GM12878 (cell line): ENCODE measurements around the gene CDC16. TPM values are rescaled to one million over a fixed set of nuclear protein-coding genes. Genes with fewer than 3 reads are reported as not detected.
A peak's percentile ranks its signal among the peaks of the same experiment; 100 is the strongest.

ENCODE experiments used
- ATAC-seq: fragments of 200-7000 bp; cut with Tn5 transposase; 3 replicates; pipeline ENCODE4 v1.9.1; 2020; ENCODE audit warnings: mild to moderate bottlenecking, moderate library complexity
- BruUV-seq: library from RNA; stranded (reverse); fragments of 400-500 nt; replicated peaks from 2 replicates; lab custom pipeline; 2021; lab: Mats Ljungman, UMichigan
- CTCF ChIA-PET: fragments of 300-600 bp; sonication (Branson Sonifier 250); formaldehyde crosslinking; extraction: SDS; loops from one replicate; lab custom pipeline; 2021; ENCODE audit warnings: inconsistent platforms; lab: Yijun Ruan, JAX
- POLR2A ChIA-PET: fragments of 350-600 bp; formaldehyde crosslinking; extraction: SDS; loops from one replicate; lab custom pipeline; 2021; ENCODE audit warnings: inconsistent platforms; lab: Charles Lee
- RAD21 ChIA-PET: fragments of 300-600 bp; sonication (Branson Sonifier 250); formaldehyde crosslinking; loops from one replicate; lab custom pipeline; 2023; ENCODE audit warnings: antibody characterized with exemption; ENCODE audit not compliant: unreplicated experiment; lab: Charles Lee
- SMC1A ChIA-PET: fragments of 300-600 bp; sonication (Branson Sonifier 250); formaldehyde crosslinking; loops from one replicate; lab custom pipeline; 2023; ENCODE audit not compliant: unreplicated experiment, uncharacterized antibody; lab: Charles Lee
- DNase-seq: peaks from one replicate; pipeline ENCODE4 v3.0.0-alpha.2; 2011; ENCODE audit warnings: low read depth, low spot score
- FAIRE-seq: peaks from 3 replicates; lab custom pipeline; 2011; peaks lifted over from hg19 to GRCh38; lab: Jason Lieb, UNC
- H2AFZ ChIP-seq: 2 replicates; pipeline ENCODE4 v1.6.0; 2011; ENCODE audit warnings: low read depth, low read length, control low read depth; ENCODE audit not compliant: control insufficient read depth
- H3K27ac ChIP-seq: 2 replicates; pipeline ENCODE4 v1.5.1; 2011; ENCODE audit warnings: control low read depth; ENCODE audit not compliant: control insufficient read depth, insufficient read depth
- H3K27me3 ChIP-seq, 2 experiments: replicated peaks in 1 of 2; 2 replicates each; pipeline versions ENCODE4 v1.6.0 to v1.6.1; 2011; ENCODE audit warnings: low read length in 1 of 2; ENCODE audit not compliant: control insufficient read depth in 2 of 2, insufficient read depth in 2 of 2
- H3K36me3 ChIP-seq, 2 experiments: 2 replicates each; pipeline ENCODE4 v1.5.1; 2011; ENCODE audit warnings: low read length in 1 of 2; ENCODE audit not compliant: control insufficient read depth in 2 of 2, insufficient read depth in 2 of 2
- H3K4me1 ChIP-seq: 2 replicates; pipeline ENCODE4 v1.6.1; 2011; ENCODE audit warnings: mild to moderate bottlenecking, low read length, moderate library complexity, mixed read lengths; ENCODE audit not compliant: control insufficient read depth, insufficient read depth
- H3K4me2 ChIP-seq: 2 replicates; pipeline ENCODE4 v1.6.0; 2011; ENCODE audit warnings: control low read depth; ENCODE audit not compliant: control insufficient read depth, insufficient read depth
- H3K4me3 ChIP-seq: fragments of 200-600 bp; sonication (generic); 2 replicates; pipeline ENCODE4 v1.5.1; 2016
- H3K79me2 ChIP-seq: 2 replicates; pipeline ENCODE4 v1.6.0; 2011; ENCODE audit warnings: low read length; ENCODE audit not compliant: control insufficient read depth, insufficient read depth
- H3K9ac ChIP-seq: 2 replicates; pipeline ENCODE4 v1.8.0; 2011; ENCODE audit warnings: low read length, control low read depth, mixed read lengths; ENCODE audit not compliant: control insufficient read depth, insufficient read depth
- H3K9me3 ChIP-seq: replicated peaks from 3 replicates; pipeline ENCODE4 v1.5.1; 2011; ENCODE audit warnings: mild to moderate bottlenecking, low read length; ENCODE audit not compliant: control insufficient read depth, insufficient read depth
- H4K20me1 ChIP-seq: 2 replicates; pipeline ENCODE4 v1.6.0; 2011; ENCODE audit not compliant: control insufficient read depth, insufficient read depth
- CREB1 ChIP-seq: IDR thresholded peaks from 2 replicates; pipeline ENCODE4 v1.6.1; 2012; ENCODE audit warnings: low read depth, mild to moderate bottlenecking, inconsistent platforms
- DPF2 ChIP-seq: fragments of 450-650 bp; IDR thresholded peaks from 2 replicates; pipeline ENCODE4 v1.6.1; 2017; ENCODE audit warnings: mild to moderate bottlenecking
- FOXM1 ChIP-seq: IDR thresholded peaks from 2 replicates; pipeline ENCODE4 v1.6.1; 2012; ENCODE audit warnings: low read depth, mild to moderate bottlenecking, inconsistent platforms, low read length, moderate library complexity
- HDAC2 ChIP-seq: fragments of 200-600 bp; sonication (generic); IDR thresholded peaks from 2 replicates; pipeline ENCODE4 v1.6.1; 2017
- MXI1 ChIP-seq: fragments of 150-350 bp; IDR thresholded peaks from 2 replicates; pipeline ENCODE4 v1.6.1; 2011; ENCODE audit warnings: low read depth, mild to moderate bottlenecking, inconsistent platforms, low read length, improper control_type of control experiment
- NBN ChIP-seq: fragments of 450-650 bp; IDR thresholded peaks from 2 replicates; pipeline ENCODE4 v1.6.1; 2016
- NFXL1 ChIP-seq: fragments of 450-650 bp; IDR thresholded peaks from 2 replicates; pipeline ENCODE4 v1.6.1; 2017; ENCODE audit warnings: antibody characterized with exemption, mild to moderate bottlenecking, borderline replicate concordance
- NFYA ChIP-seq: IDR thresholded peaks from 2 replicates; pipeline ENCODE4 v1.6.1; 2011; ENCODE audit warnings: low read depth, mild to moderate bottlenecking, low read length, improper control_type of control experiment, borderline replicate concordance
- NR2F1 ChIP-seq: fragments of 450-650 bp; conservative IDR thresholded peaks from 2 replicates; pipeline ENCODE4 v1.6.1; 2017; ENCODE audit warnings: mild to moderate bottlenecking
- PAX8 ChIP-seq: fragments of 450-650 bp; IDR thresholded peaks from 2 replicates; pipeline ENCODE4 v1.6.1; 2017; ENCODE audit warnings: mild to moderate bottlenecking, moderate library complexity
- POLR2A ChIP-seq: IDR thresholded peaks from 2 replicates; pipeline ENCODE4 v1.6.1; 2011; ENCODE audit warnings: low read depth, mild to moderate bottlenecking, low read length
- POU2F2 ChIP-seq: IDR thresholded peaks from 3 replicates; pipeline ENCODE4 v1.6.1; 2011; ENCODE audit warnings: low read depth, mild to moderate bottlenecking, low read length, borderline replicate concordance
- RAD51 ChIP-seq: fragments of 450-650 bp; IDR thresholded peaks from 2 replicates; pipeline ENCODE4 v1.6.1; 2016; ENCODE audit warnings: moderate library complexity, mild to moderate bottlenecking, inconsistent platforms
- SMAD5 ChIP-seq: IDR thresholded peaks from 2 replicates; pipeline ENCODE4 v1.6.1; 2016; ENCODE audit warnings: antibody characterized with exemption, low read depth
- ZNF384 ChIP-seq: IDR thresholded peaks from 2 replicates; pipeline ENCODE4 v1.6.1; 2012; ENCODE audit warnings: low read depth, mild to moderate bottlenecking, low read length, improper control_type of control experiment, borderline replicate concordance
- ZNF622 ChIP-seq: fragments of 450-650 bp; IDR thresholded peaks from 2 replicates; pipeline ENCODE4 v1.6.1; 2017; ENCODE audit warnings: mild to moderate bottlenecking, inconsistent platforms
- WGBS: methylation state at CpG from one replicate; pipeline ENCODE4 v1.1.6; 2016; ENCODE audit warnings: low lambda C conversion rate; ENCODE audit not compliant: insufficient replicate concordance, insufficient coverage; ENCODE audit errors: missing lambda C conversion rate; 5-methylcytosine and 5-hydroxymethylcytosine counted together
- in situ Hi-C: fragments of 300-500 bp; cut with MboI; formaldehyde crosslinking; loops from 9 replicates; pipeline ENCODE4 v1.14.3; 2018; ENCODE audit warnings: mixed read lengths
- intact Hi-C: fragments of 100-400 bp; cut with micrococcal nuclease; formaldehyde crosslinking; loops from one replicate; pipeline ENCODE4 v1.14.2; 2022; ENCODE audit not compliant: unreplicated experiment
- polyA plus RNA-seq, 11 experiments: library from polyadenylated mRNA; depleted of rRNA in 4 of 11; unstranded in 6 of 11; stranded (reverse) in 5 of 11; fragments of >200 nt; fragmentation: Nextera tagmentation in 4 of 11; fragmentation: Illumina TruSeq in 1 of 11; extraction: Ambion mirVana in 4 of 11; extraction: Trizol in 1 of 11; gene quantifications; 1 replicate in 1 of 11; 2 replicates in 10 of 11; pipeline versions ENCODE4 v1.2.1 to v1.2.3, GENCODE V29; 2011 to 2016; ENCODE audit warnings: inconsistent platforms in 2 of 11, missing spikeins in 2 of 11, low read depth in 1 of 11
- total RNA-seq, 4 experiments: library from RNA; depleted of rRNA in 3 of 4; stranded (reverse); fragments of >200 nt in 3 of 4; fragmentation: Illumina TruSeq in 1 of 4; extraction: Trizol in 1 of 4; gene quantifications; 2 replicates each; pipeline versions ENCODE4 v1.2.1 to v1.2.3, GENCODE V29; 2013 to 2021
- TF ChIP-seq, protein P1 (sequence below): fragments of 450-650 bp; IDR thresholded peaks from 2 replicates; pipeline ENCODE4 v1.6.1; 2017; ENCODE audit warnings: mild to moderate bottlenecking
- TF ChIP-seq, protein P2 (sequence below): fragments of 450-650 bp; IDR thresholded peaks from 2 replicates; pipeline ENCODE4 v1.6.1; 2018; ENCODE audit warnings: borderline replicate concordance, mild to moderate bottlenecking; ENCODE audit not compliant: partially characterized antibody
- TF ChIP-seq, protein P3 (sequence below): fragments of 450-650 bp; IDR thresholded peaks from 2 replicates; pipeline ENCODE4 v1.6.1; 2017; ENCODE audit warnings: low read depth, mild to moderate bottlenecking, moderate library complexity

Gene CDC16
- total and polyA plus RNA-seq, 10 of the 15 experiments (the other 5 are each of a cell fraction or from before 2014, with no cell fraction given), result 15.4 to 92.9 (median 31.4) TPM

DNA sequence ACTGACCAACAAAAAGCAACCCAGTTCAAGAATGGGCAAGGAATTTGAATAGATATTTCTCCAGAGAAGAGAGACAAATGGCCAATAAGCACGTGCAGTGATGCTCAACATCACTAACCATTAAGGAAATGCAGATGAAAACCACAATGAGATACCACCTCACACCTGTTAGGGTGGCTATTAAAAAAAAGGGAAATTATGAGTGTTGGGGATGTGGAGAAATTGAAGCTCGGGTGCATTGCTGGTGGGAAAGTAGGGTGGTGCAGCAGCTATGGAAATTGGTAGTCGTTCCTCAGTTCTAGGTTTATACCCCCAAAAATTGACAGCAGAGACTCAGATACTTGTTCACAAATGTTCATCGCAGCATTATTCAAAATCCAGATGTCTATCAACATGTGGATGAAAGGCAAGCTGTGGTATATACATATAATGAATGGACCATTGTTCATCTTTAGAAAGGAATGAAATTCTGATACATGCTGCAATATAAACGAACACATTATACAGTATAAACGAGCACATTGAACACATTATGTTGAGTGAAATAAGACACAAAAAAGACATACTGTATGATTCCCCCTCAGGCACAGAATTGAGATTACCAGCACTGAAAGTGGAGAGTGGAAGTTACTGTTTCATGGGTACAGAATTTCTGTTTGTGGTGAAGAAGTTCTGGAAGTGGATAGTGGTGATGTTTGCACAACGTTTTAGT lies 80.5 kb downstream of the CDC16 start:
- FAIRE-seq (no peak), DNase-seq (no peak), ATAC-seq (peak; percentile 1; the same call in 2 of the 3 replicates)
- Histone ChIP-seq H3K4me3 (peak overlapping the region; percentile 78), H3K4me1 (peaks cover 5% of the 10 kb centered on the region; the same call in 1 of the 2 replicates), H4K20me1 (peaks cover 2% of the 10 kb centered on the region; the same call in 1 of the 2 replicates), H3K79me2 (peaks cover 65% of the 10 kb centered on the region), H3K9me3 (no peaks in the 10 kb centered on the region), H3K27me3 (no peaks in the 10 kb centered on the region), H3K9ac (peak overlapping the region; percentile 80), H2AFZ (no peak overlapping the region), H3K27ac (peak overlapping the region; percentile 73), H3K36me3 (peaks cover 0 to 6% of the 10 kb centered on the region in 2 experiments; a peak in 2 of 4 replicates), H3K4me2 (peak overlapping the region; percentile 66)
- in situ Hi-C loops (no loop called here), intact Hi-C loops (no loop called here)
- BruUV-seq, result TSS peak; percentile 74
- 0% methylated on average over 7 of the region's 7 CpGs for WGBS
- ChIA-PET POLR2A (interaction anchor here (0.7 to 1.8 kb wide), 3 partner anchors 12 to 34 kb away, joined by 3 to 8 read pairs (median 4); partner anchors contain the start of gene UPF3A), SMC1A (interaction anchor here (0.6 to 1.1 kb wide), 3 partner anchors 20 to 38 kb away, joined by 3 read pairs; no protein-coding TSS in a partner anchor), CTCF (interaction anchor here (1.2 to 2.8 kb wide), 2 partner anchors 19 to 24 kb away, joined by 3 to 9 read pairs; no protein-coding TSS in a partner anchor), RAD21 (interaction anchor here (0.6 to 1.2 kb wide), 2 partner anchors 11 to 19 kb away, joined by 4 read pairs; no protein-coding TSS in a partner anchor)
- TF ChIP-seq, protein P1, sequence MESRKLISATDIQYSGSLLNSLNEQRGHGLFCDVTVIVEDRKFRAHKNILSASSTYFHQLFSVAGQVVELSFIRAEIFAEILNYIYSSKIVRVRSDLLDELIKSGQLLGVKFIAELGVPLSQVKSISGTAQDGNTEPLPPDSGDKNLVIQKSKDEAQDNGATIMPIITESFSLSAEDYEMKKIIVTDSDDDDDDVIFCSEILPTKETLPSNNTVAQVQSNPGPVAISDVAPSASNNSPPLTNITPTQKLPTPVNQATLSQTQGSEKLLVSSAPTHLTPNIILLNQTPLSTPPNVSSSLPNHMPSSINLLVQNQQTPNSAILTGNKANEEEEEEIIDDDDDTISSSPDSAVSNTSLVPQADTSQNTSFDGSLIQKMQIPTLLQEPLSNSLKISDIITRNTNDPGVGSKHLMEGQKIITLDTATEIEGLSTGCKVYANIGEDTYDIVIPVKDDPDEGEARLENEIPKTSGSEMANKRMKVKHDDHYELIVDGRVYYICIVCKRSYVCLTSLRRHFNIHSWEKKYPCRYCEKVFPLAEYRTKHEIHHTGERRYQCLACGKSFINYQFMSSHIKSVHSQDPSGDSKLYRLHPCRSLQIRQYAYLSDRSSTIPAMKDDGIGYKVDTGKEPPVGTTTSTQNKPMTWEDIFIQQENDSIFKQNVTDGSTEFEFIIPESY, result no peak
- TF ChIP-seq, protein P2, sequence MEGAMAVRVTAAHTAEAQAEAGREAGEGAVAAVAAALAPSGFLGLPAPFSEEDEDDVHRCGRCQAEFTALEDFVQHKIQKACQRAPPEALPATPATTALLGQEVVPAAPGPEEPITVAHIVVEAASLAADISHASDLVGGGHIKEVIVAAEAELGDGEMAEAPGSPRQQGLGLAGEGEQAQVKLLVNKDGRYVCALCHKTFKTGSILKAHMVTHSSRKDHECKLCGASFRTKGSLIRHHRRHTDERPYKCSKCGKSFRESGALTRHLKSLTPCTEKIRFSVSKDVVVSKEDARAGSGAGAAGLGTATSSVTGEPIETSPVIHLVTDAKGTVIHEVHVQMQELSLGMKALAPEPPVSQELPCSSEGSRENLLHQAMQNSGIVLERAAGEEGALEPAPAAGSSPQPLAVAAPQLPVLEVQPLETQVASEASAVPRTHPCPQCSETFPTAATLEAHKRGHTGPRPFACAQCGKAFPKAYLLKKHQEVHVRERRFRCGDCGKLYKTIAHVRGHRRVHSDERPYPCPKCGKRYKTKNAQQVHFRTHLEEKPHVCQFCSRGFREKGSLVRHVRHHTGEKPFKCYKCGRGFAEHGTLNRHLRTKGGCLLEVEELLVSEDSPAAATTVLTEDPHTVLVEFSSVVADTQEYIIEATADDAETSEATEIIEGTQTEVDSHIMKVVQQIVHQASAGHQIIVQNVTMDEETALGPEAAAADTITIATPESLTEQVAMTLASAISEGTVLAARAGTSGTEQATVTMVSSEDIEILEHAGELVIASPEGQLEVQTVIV, result no peak
- TF ChIP-seq CREB1 (0 out of 2 replicates have a peak, but pooled peaks have one; percentile 14), ZNF622 (no peak), PAX8 (no peak), NBN (0 out of 2 replicates have a peak, but pooled peaks have one; percentile 14), NFXL1 (no peak), NFYA (no peak), RAD51 (no peak), ZNF384 (no peak), SMAD5 (no peak; the same call in 1 of the 2 replicates), POLR2A (no peak), POU2F2 (no peak; the same call in 2 of the 3 replicates), FOXM1 (no peak; the same call in 1 of the 2 replicates), DPF2 (no peak), MXI1 (no peak), NR2F1 (no peak), HDAC2 (no peak)
- TF ChIP-seq, protein P3, sequence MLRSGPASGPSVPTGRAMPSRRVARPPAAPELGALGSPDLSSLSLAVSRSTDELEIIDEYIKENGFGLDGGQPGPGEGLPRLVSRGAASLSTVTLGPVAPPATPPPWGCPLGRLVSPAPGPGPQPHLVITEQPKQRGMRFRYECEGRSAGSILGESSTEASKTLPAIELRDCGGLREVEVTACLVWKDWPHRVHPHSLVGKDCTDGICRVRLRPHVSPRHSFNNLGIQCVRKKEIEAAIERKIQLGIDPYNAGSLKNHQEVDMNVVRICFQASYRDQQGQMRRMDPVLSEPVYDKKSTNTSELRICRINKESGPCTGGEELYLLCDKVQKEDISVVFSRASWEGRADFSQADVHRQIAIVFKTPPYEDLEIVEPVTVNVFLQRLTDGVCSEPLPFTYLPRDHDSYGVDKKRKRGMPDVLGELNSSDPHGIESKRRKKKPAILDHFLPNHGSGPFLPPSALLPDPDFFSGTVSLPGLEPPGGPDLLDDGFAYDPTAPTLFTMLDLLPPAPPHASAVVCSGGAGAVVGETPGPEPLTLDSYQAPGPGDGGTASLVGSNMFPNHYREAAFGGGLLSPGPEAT, result no peak
